HG03354 (cell line): Measurements from ENCODE around the gene RTP2.
"Not testable (repeated sequence)": the region's sequence is repeated elsewhere in the genome, so short reads cannot be mapped to it uniquely, and the experiment has no call there.

ENCODE experiments used
- ATAC-seq: cut with Tn5 transposase; IDR thresholded peaks from one replicate; pipeline ENCODE4 v1.9.1; 2021; ENCODE audit warnings: mild to moderate bottlenecking; ENCODE audit not compliant: unreplicated experiment, poor library complexity, severe bottlenecking

RTP2 gene

GRCh38 chr3:187718802-187719201 lies 16.4 kb upstream of the RTP2 start:
- ATAC-seq, result no peak

- ATAC-seq, result no peak
These were observed 15.2 kb upstream of the RTP2 start for GRCh38 chr3:187717572-187717971.

- ATAC-seq, result peak; percentile 93
These were observed 12.1 kb upstream of the RTP2 start for GRCh38 chr3:187714404-187714979.

GRCh38 chr3:187713504-187713903 lies 11.1 kb upstream of the RTP2 start:
- ATAC-seq, result no peak

GRCh38 chr3:187709155-187709554 lies 6.8 kb upstream of the RTP2 start:
- ATAC-seq, result no peak

GRCh38 chr3:187708696-187709095 lies 6.3 kb upstream of the RTP2 start:
- no peak for ATAC-seq

GRCh38 chr3:187706971-187707370 lies 4.6 kb upstream of the RTP2 start:
- ATAC-seq, result no peak

- ATAC-seq, result no peak
These were observed 2.8 kb upstream of the RTP2 start for GRCh38 chr3:187705164-187705563.

- no peak for ATAC-seq
These were observed 2.1 kb downstream of the RTP2 start for GRCh38 chr3:187700249-187700648.

GRCh38 chr3:187698499-187699399 lies 3.6 kb downstream of the RTP2 start:
- no peak for ATAC-seq

- ATAC-seq, result no peak
These were observed 6.3 kb downstream of the RTP2 start for GRCh38 chr3:187696021-187696420.

- no peak for ATAC-seq
These were observed 6.9 kb downstream of the RTP2 start for GRCh38 chr3:187695449-187695848.

GRCh38 chr3:187694801-187695200 lies 7.6 kb downstream of the RTP2 start:
- no peak for ATAC-seq

GRCh38 chr3:187693431-187693830 lies 8.9 kb downstream of the RTP2 start:
- ATAC-seq, result no peak

- no peak for ATAC-seq
These were observed 12.4 kb downstream of the RTP2 start for GRCh38 chr3:187689984-187690383.

- no peak for ATAC-seq
These were observed 15.6 kb downstream of the RTP2 start for GRCh38 chr3:187686621-187687273.

GRCh38 chr3:187685948-187686347 lies 16.4 kb downstream of the RTP2 start:
- no peak for ATAC-seq

GRCh38 chr3:187684880-187685279 lies 17.5 kb downstream of the RTP2 start:
- ATAC-seq, result no peak

GRCh38 chr3:187684444-187684843 lies 17.9 kb downstream of the RTP2 start:
- ATAC-seq, result no peak

GRCh38 chr3:187681756-187682155 lies 20.6 kb downstream of the RTP2 start:
- ATAC-seq, result not testable (repeated sequence)
